ENCODE measurements around the gene PHYHIPL. TPM values are rescaled to one million over a fixed set of nuclear protein-coding genes. Genes with fewer than 3 reads are reported as not detected.

PHYHIPL gene
- total and polyA plus RNA-seq, 2 donors (not counting 3 experiments of a cell fraction or from before 2014, with no cell fraction given): not detected

DNA sequence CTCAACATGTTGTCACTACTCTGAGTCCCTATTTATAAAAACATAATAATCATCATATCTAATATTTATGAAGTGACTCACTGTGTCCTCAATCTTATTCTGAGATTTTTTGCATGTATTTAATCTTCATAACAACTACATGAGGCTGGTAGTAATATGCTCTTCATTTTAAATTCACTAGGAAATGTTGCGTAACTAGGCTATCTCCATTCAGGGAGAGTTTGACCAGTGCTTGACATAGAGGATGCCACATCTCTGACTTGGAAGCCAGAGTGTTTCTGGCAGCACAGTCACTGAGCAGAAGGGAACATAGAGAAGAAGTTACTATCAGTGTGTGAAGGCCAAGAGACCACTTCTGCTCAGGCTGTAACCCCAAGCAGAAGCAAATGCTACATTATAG, 97.0 kb downstream of the PHYHIPL start:
- H3K4me2 ChIP-seq (ENCODE audit: insufficient read depth, low read length): no peak overlapping the region
- ChIA-PET POLR2A (no interaction called here), CTCF (no interaction called here)
- no peak overlapping the region for H3K27ac ChIP-seq (ENCODE audit: insufficient read depth, low read depth, low read length)
- no peaks in the 10 kb centered on the region for H3K27me3 ChIP-seq (ENCODE audit: control insufficient read depth in 2 of 2, insufficient read depth in 2 of 2, low read length in 2 of 2)
- no peaks in the 10 kb centered on the region for H3K9me1 ChIP-seq (replicated peaks; ENCODE audit: control insufficient read depth, extremely low read depth, insufficient read depth, low read length)
- intact Hi-C loops (cut with micrococcal nuclease): no loop called here
- H3K4me3 ChIP-seq (replicated peaks in 1 of 3; ENCODE audit: insufficient read depth in 1 of 3, low read depth in 1 of 3, low read length in 3 of 3): no peak overlapping the region
- H3K79me2 ChIP-seq (ENCODE audit: control insufficient read depth, insufficient read depth, low read length): no peaks in the 10 kb centered on the region
- no peaks in the 10 kb centered on the region for H3K9me3 ChIP-seq (replicated peaks; ENCODE audit: control insufficient read depth, insufficient read depth, low read length)
- no peaks in the 10 kb centered on the region for H3K4me1 ChIP-seq (ENCODE audit: control insufficient read depth, extremely low read depth, insufficient read depth, low read length)
- no peak overlapping the region for H3K9ac ChIP-seq (replicated peaks; ENCODE audit: extremely low read depth, insufficient read depth, low read length)
- FAIRE-seq (no peak), DNase-seq (ENCODE audit: low read depth, low spot score) (no peak)
- no peaks in the 10 kb centered on the region for H4K20me1 ChIP-seq (replicated peaks; ENCODE audit: control insufficient read depth, extremely low read depth, insufficient read depth, low read length)
- dilution Hi-C loops (cut with MboI; ENCODE audit: extremely low pct_ligation_motif_present, low sequenced_read_pairs): no loop called here
- H3K36me3 ChIP-seq (ENCODE audit: control insufficient read depth in 2 of 2, extremely low read depth in 1 of 2, insufficient read depth in 2 of 2, low read length in 2 of 2): no peaks in the 10 kb centered on the region
- H2AFZ ChIP-seq (ENCODE audit: low read depth, low read length): no peak overlapping the region
- no peak for TF ChIP-seq FOS (IDR thresholded peaks at IDR 0.05; ENCODE audit: borderline replicate concordance, insufficient read depth, low read length)
- no peak for TF ChIP-seq POLR2AphosphoS5 (IDR thresholded peaks at IDR 0.05; ENCODE audit: insufficient read depth, low read depth, low read length)
- no TSS peak for BruUV-seq (replicated peaks)

DNA sequence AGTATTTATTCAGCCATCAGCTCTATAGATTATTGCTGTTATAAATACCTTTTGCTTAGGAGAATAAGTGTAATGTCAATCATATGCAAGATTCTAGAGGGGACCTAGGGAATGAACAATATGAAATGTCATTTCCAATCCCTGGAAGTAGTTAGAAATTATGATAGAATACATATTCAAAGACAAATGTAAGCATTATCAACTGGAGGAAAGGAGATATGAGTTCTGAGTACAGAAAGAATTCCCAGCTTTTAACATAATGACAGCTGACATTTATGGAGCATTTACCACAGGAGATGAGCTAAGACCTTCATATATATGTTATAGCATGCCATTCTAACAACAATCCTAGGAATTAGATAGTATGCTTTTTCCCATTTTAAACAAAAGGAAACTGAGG, 99.7 kb downstream of the PHYHIPL start:
- intact Hi-C loops (cut with micrococcal nuclease): no loop called here
- Histone ChIP-seq H3K27ac (ENCODE audit: insufficient read depth, low read depth, low read length) (no peak overlapping the region), H3K4me1 (ENCODE audit: control insufficient read depth, extremely low read depth, insufficient read depth, low read length) (no peaks in the 10 kb centered on the region), H3K79me2 (ENCODE audit: control insufficient read depth, insufficient read depth, low read length) (no peaks in the 10 kb centered on the region), H3K4me3 (replicated peaks in 1 of 3; ENCODE audit: insufficient read depth in 1 of 3, low read depth in 1 of 3, low read length in 3 of 3) (no peak overlapping the region), H3K36me3 (ENCODE audit: control insufficient read depth in 2 of 2, extremely low read depth in 1 of 2, insufficient read depth in 2 of 2, low read length in 2 of 2) (no peaks in the 10 kb centered on the region), H3K27me3 (ENCODE audit: control insufficient read depth in 2 of 2, insufficient read depth in 2 of 2, low read length in 2 of 2) (no peaks in the 10 kb centered on the region), H4K20me1 (replicated peaks; ENCODE audit: control insufficient read depth, extremely low read depth, insufficient read depth, low read length) (no peaks in the 10 kb centered on the region), H3K9ac (replicated peaks; ENCODE audit: extremely low read depth, insufficient read depth, low read length) (no peak overlapping the region), H3K9me1 (replicated peaks; ENCODE audit: control insufficient read depth, extremely low read depth, insufficient read depth, low read length) (no peaks in the 10 kb centered on the region), H3K4me2 (ENCODE audit: insufficient read depth, low read length) (no peak overlapping the region), H2AFZ (ENCODE audit: low read depth, low read length) (no peak overlapping the region), H3K9me3 (replicated peaks; ENCODE audit: control insufficient read depth, insufficient read depth, low read length) (no peaks in the 10 kb centered on the region)
- TF ChIP-seq, protein P1, sequence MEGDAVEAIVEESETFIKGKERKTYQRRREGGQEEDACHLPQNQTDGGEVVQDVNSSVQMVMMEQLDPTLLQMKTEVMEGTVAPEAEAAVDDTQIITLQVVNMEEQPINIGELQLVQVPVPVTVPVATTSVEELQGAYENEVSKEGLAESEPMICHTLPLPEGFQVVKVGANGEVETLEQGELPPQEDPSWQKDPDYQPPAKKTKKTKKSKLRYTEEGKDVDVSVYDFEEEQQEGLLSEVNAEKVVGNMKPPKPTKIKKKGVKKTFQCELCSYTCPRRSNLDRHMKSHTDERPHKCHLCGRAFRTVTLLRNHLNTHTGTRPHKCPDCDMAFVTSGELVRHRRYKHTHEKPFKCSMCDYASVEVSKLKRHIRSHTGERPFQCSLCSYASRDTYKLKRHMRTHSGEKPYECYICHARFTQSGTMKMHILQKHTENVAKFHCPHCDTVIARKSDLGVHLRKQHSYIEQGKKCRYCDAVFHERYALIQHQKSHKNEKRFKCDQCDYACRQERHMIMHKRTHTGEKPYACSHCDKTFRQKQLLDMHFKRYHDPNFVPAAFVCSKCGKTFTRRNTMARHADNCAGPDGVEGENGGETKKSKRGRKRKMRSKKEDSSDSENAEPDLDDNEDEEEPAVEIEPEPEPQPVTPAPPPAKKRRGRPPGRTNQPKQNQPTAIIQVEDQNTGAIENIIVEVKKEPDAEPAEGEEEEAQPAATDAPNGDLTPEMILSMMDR (IDR thresholded peaks at IDR 0.05; ENCODE audit: extremely low read depth in 1 of 2, insufficient read depth in 1 of 2, low read depth in 1 of 2, low read length in 2 of 2): no peak
- ChIA-PET POLR2A (no interaction called here), CTCF (no interaction called here)
- dilution Hi-C loops (cut with MboI; ENCODE audit: extremely low pct_ligation_motif_present, low sequenced_read_pairs): no loop called here
- no TSS peak for BruUV-seq (replicated peaks)
- FAIRE-seq (no peak), DNase-seq (ENCODE audit: low read depth, low spot score) (no peak)

Data from endothelial cell of umbilical vein (primary cell).